ENCODE data around the gene BRINP3. TPM values are rescaled to one million over a fixed set of nuclear protein-coding genes. Genes with fewer than 3 reads are reported as not detected.

The BRINP3 gene
- total RNA-seq, 1 donor: not detected

- no peaks in the 10 kb centered on the region for H3K27me3 ChIP-seq (ENCODE audit: insufficient read depth, low read length)
- H3K9me3 ChIP-seq (ENCODE audit: low read depth, low read length): peaks cover 8% of the 10 kb centered on the region
- no peak overlapping the region for H3K4me3 ChIP-seq (ENCODE audit: low read length)
- H3K4me1 ChIP-seq (ENCODE audit: insufficient read depth, low read length): no peaks in the 10 kb centered on the region
Measured at GRCh38 chr1:190226006-190226405, 251.7 kb downstream of the BRINP3 start.

GRCh38 chr1:190212450-190212849 lies 265.2 kb downstream of the BRINP3 start:
- H3K4me3 ChIP-seq (ENCODE audit: low read length): no peak overlapping the region
- no peaks in the 10 kb centered on the region for H3K27me3 ChIP-seq (ENCODE audit: insufficient read depth, low read length)
- H3K9me3 ChIP-seq (ENCODE audit: low read depth, low read length): no peaks in the 10 kb centered on the region
- H3K4me1 ChIP-seq (ENCODE audit: insufficient read depth, low read length): no peaks in the 10 kb centered on the region

GRCh38 chr1:190207733-190208132 lies 269.9 kb downstream of the BRINP3 start:
- Histone ChIP-seq H3K4me3 (ENCODE audit: low read length) (no peak overlapping the region), H3K9me3 (ENCODE audit: low read depth, low read length) (no peaks in the 10 kb centered on the region), H3K4me1 (ENCODE audit: insufficient read depth, low read length) (no peaks in the 10 kb centered on the region), H3K27me3 (ENCODE audit: insufficient read depth, low read length) (no peaks in the 10 kb centered on the region)

- Histone ChIP-seq H3K9me3 (ENCODE audit: low read depth, low read length) (no peaks in the 10 kb centered on the region), H3K27me3 (ENCODE audit: insufficient read depth, low read length) (no peaks in the 10 kb centered on the region), H3K4me1 (ENCODE audit: insufficient read depth, low read length) (no peaks in the 10 kb centered on the region)
Measured at GRCh38 chr1:190205713-190206112, 272.0 kb downstream of the BRINP3 start.

GRCh38 chr1:190196020-190196419 lies 281.6 kb downstream of the BRINP3 start:
- Histone ChIP-seq H3K9me3 (ENCODE audit: low read depth, low read length) (no peaks in the 10 kb centered on the region), H3K4me3 (ENCODE audit: low read length) (no peak overlapping the region), H3K27me3 (ENCODE audit: insufficient read depth, low read length) (no peaks in the 10 kb centered on the region), H3K4me1 (ENCODE audit: insufficient read depth, low read length) (no peaks in the 10 kb centered on the region)

More at GRCh38 chr1:190205713-190206112, 272.0 kb downstream of the BRINP3 start:
- H3K4me3 ChIP-seq (ENCODE audit: low read length): no peak overlapping the region

GRCh38 chr1:190193508-190194115 lies 284.1 kb downstream of the BRINP3 start:
- Histone ChIP-seq H3K9me3 (ENCODE audit: low read depth, low read length) (no peaks in the 10 kb centered on the region), H3K27me3 (ENCODE audit: insufficient read depth, low read length) (no peaks in the 10 kb centered on the region)

GRCh38 chr1:190192627-190193026 lies 285.0 kb downstream of the BRINP3 start:
- H3K9me3 ChIP-seq (ENCODE audit: low read depth, low read length): no peaks in the 10 kb centered on the region
- H3K4me3 ChIP-seq (ENCODE audit: low read length): no peak overlapping the region
- no peaks in the 10 kb centered on the region for H3K4me1 ChIP-seq (ENCODE audit: insufficient read depth, low read length)
- H3K27me3 ChIP-seq (ENCODE audit: insufficient read depth, low read length): no peaks in the 10 kb centered on the region

More at GRCh38 chr1:190193508-190194115, 284.1 kb downstream of the BRINP3 start:
- Histone ChIP-seq H3K4me1 (ENCODE audit: insufficient read depth, low read length) (no peaks in the 10 kb centered on the region), H3K4me3 (ENCODE audit: low read length) (no peak overlapping the region)

GRCh38 chr1:190183588-190183987 lies 294.1 kb downstream of the BRINP3 start:
- H3K4me3 ChIP-seq (ENCODE audit: low read length): no peak overlapping the region
- H3K9me3 ChIP-seq (ENCODE audit: low read depth, low read length): no peaks in the 10 kb centered on the region

GRCh38 chr1:190179817-190180216 lies 297.8 kb downstream of the BRINP3 start:
- Histone ChIP-seq H3K9me3 (ENCODE audit: low read depth, low read length) (no peaks in the 10 kb centered on the region), H3K27me3 (ENCODE audit: insufficient read depth, low read length) (no peaks in the 10 kb centered on the region), H3K4me1 (ENCODE audit: insufficient read depth, low read length) (no peaks in the 10 kb centered on the region), H3K4me3 (ENCODE audit: low read length) (no peak overlapping the region)

More at GRCh38 chr1:190183588-190183987, 294.1 kb downstream of the BRINP3 start:
- Histone ChIP-seq H3K4me1 (ENCODE audit: insufficient read depth, low read length) (no peaks in the 10 kb centered on the region), H3K27me3 (ENCODE audit: insufficient read depth, low read length) (no peaks in the 10 kb centered on the region)

- H3K27me3 ChIP-seq (ENCODE audit: insufficient read depth, low read length): no peaks in the 10 kb centered on the region
- no peaks in the 10 kb centered on the region for H3K4me1 ChIP-seq (ENCODE audit: insufficient read depth, low read length)
- H3K4me3 ChIP-seq (ENCODE audit: low read length): no peak overlapping the region
- no peaks in the 10 kb centered on the region for H3K9me3 ChIP-seq (ENCODE audit: low read depth, low read length)
Measured at GRCh38 chr1:190178827-190179226, 298.8 kb downstream of the BRINP3 start.

- Histone ChIP-seq H3K4me1 (ENCODE audit: insufficient read depth, low read length) (no peaks in the 10 kb centered on the region), H3K9me3 (ENCODE audit: low read depth, low read length) (no peaks in the 10 kb centered on the region), H3K27me3 (ENCODE audit: insufficient read depth, low read length) (no peaks in the 10 kb centered on the region), H3K4me3 (ENCODE audit: low read length) (no peak overlapping the region)
Measured at GRCh38 chr1:190177555-190177954, 300.1 kb downstream of the BRINP3 start.

GRCh38 chr1:190176776-190177175 lies 300.9 kb downstream of the BRINP3 start:
- no peaks in the 10 kb centered on the region for H3K4me1 ChIP-seq (ENCODE audit: insufficient read depth, low read length)
- H3K4me3 ChIP-seq (ENCODE audit: low read length): no peak overlapping the region
- H3K27me3 ChIP-seq (ENCODE audit: insufficient read depth, low read length): no peaks in the 10 kb centered on the region
- H3K9me3 ChIP-seq (ENCODE audit: low read depth, low read length): no peaks in the 10 kb centered on the region

- H3K4me3 ChIP-seq (ENCODE audit: low read length): no peak overlapping the region
- H3K27me3 ChIP-seq (ENCODE audit: insufficient read depth, low read length): no peaks in the 10 kb centered on the region
- H3K4me1 ChIP-seq (ENCODE audit: insufficient read depth, low read length): no peaks in the 10 kb centered on the region
- H3K9me3 ChIP-seq (ENCODE audit: low read depth, low read length): no peaks in the 10 kb centered on the region
Measured at GRCh38 chr1:190175320-190175719, 302.3 kb downstream of the BRINP3 start.

GRCh38 chr1:190172651-190173430 lies 304.8 kb downstream of the BRINP3 start:
- Histone ChIP-seq H3K27me3 (ENCODE audit: insufficient read depth, low read length) (no peaks in the 10 kb centered on the region), H3K4me3 (ENCODE audit: low read length) (no peak overlapping the region), H3K4me1 (ENCODE audit: insufficient read depth, low read length) (no peaks in the 10 kb centered on the region), H3K9me3 (ENCODE audit: low read depth, low read length) (no peaks in the 10 kb centered on the region)

- H3K4me1 ChIP-seq (ENCODE audit: insufficient read depth, low read length): no peaks in the 10 kb centered on the region
- no peak overlapping the region for H3K4me3 ChIP-seq (ENCODE audit: low read length)
Measured at GRCh38 chr1:190170321-190170720, 307.3 kb downstream of the BRINP3 start.

More at GRCh38 chr1:190170321-190170720, 307.3 kb downstream of the BRINP3 start:
- H3K9me3 ChIP-seq (ENCODE audit: low read depth, low read length): no peaks in the 10 kb centered on the region
- no peaks in the 10 kb centered on the region for H3K27me3 ChIP-seq (ENCODE audit: insufficient read depth, low read length)
